K562 (cell line): ENCODE measurements around the gene GRIA1. TPM values are rescaled to one million over a fixed set of nuclear protein-coding genes. Genes with fewer than 3 reads are reported as not detected.

Experiments used
- CHCHD3 ChIP-seq: fragments of 250-450 bp; sonication (Bioruptor Pico); IDR thresholded peaks from 2 replicates; pipeline ENCODE4 v2.1.2; 2022; ENCODE audit warnings: mild to moderate bottlenecking
- E2F4 ChIP-seq: sonication (generic); formaldehyde crosslinking; IDR thresholded peaks from 2 replicates; pipeline ENCODE4 v1.8.0; 2022; ENCODE audit warnings: mild to moderate bottlenecking, low read depth, missing genetic modification reagents
- ETV1 ChIP-seq: fragments of 450-650 bp; conservative IDR thresholded peaks from 2 replicates; pipeline ENCODE4 v1.6.1; 2016; ENCODE audit warnings: missing genetic modification characterization, control low read depth, low read depth, missing compliant biosample characterization
- FOXM1 ChIP-seq, 2 experiments: fragments of 450-650 bp in 1 of 2; sonication (generic) in 1 of 2; formaldehyde crosslinking in 1 of 2; IDR thresholded peaks; 2 replicates each; pipeline versions ENCODE4 v1.6.1 to v1.9.0; 2017 to 2022; ENCODE audit warnings: low read depth in 2 of 2, mild to moderate bottlenecking in 2 of 2, missing genetic modification reagents in 1 of 2, moderate library complexity in 1 of 2
- HSF4 ChIP-seq: fragments of 250-450 bp; sonication (Bioruptor Pico); IDR thresholded peaks from 2 replicates; pipeline ENCODE4 v2.1.2; 2022; ENCODE audit warnings: mild to moderate bottlenecking, moderate library complexity, borderline replicate concordance
- JUN ChIP-seq, 2 experiments: sonication (generic) in 1 of 2; formaldehyde crosslinking in 1 of 2; IDR thresholded peaks; 2 replicates each; pipeline versions ENCODE4 v1.6.1 to v1.8.0; 2012 to 2022; ENCODE audit warnings: borderline replicate concordance in 2 of 2, mild to moderate bottlenecking in 2 of 2, improper control_type of control experiment in 1 of 2, low read depth in 1 of 2, low read length in 1 of 2, missing genetic modification reagents in 1 of 2
- MTA1 ChIP-seq: fragments of 450-650 bp; IDR thresholded peaks from 2 replicates; pipeline ENCODE4 v1.6.1; 2017; ENCODE audit warnings: borderline replicate concordance
- NCOA1 ChIP-seq: fragments of 450-650 bp; IDR thresholded peaks from 2 replicates; pipeline ENCODE4 v1.6.1; 2016; ENCODE audit warnings: low read depth
- NEUROD1 ChIP-seq: fragments of 150-350 bp; IDR thresholded peaks from 2 replicates; pipeline ENCODE4 v1.6.1; 2014; ENCODE audit warnings: borderline replicate concordance, low read length, low read depth; ENCODE audit not compliant: partially characterized antibody
- NR2C2 ChIP-seq, 2 experiments: fragments of 200-800 bp in 1 of 2; sonication (Bioruptor generic) in 1 of 2; sonication (generic) in 1 of 2; formaldehyde crosslinking in 1 of 2; IDR thresholded peaks; 2 replicates each; pipeline versions ENCODE4 v1.6.1 to v1.8.0; 2016 to 2022; ENCODE audit warnings: mild to moderate bottlenecking in 1 of 2, missing compliant biosample characterization in 1 of 2, missing genetic modification characterization in 1 of 2, missing genetic modification reagents in 1 of 2
- STAT5A ChIP-seq: IDR thresholded peaks from 2 replicates; pipeline ENCODE4 v1.6.1; 2012; ENCODE audit warnings: low read length, inconsistent platforms, borderline replicate concordance
- TBL1XR1 ChIP-seq, 2 experiments: IDR thresholded peaks; 2 replicates each; pipeline ENCODE4 v1.6.1; 2012; ENCODE audit warnings: improper control_type of control experiment in 2 of 2, low read length in 2 of 2, mild to moderate bottlenecking in 1 of 2
- TEAD4 ChIP-seq, 2 experiments: sonication (generic) in 1 of 2; formaldehyde crosslinking in 1 of 2; IDR thresholded peaks; 2 replicates each; pipeline versions ENCODE4 v1.6.1 to v1.8.0; 2012 to 2022; ENCODE audit warnings: borderline replicate concordance in 1 of 2, inconsistent platforms in 1 of 2, low read length in 1 of 2, mild to moderate bottlenecking in 1 of 2, missing genetic modification reagents in 1 of 2
- XRCC3 ChIP-seq: fragments of 450-650 bp; IDR thresholded peaks from 2 replicates; pipeline ENCODE4 v1.6.1; 2017; ENCODE audit warnings: mild to moderate bottlenecking, moderate library complexity
- ZBTB26 ChIP-seq: fragments of 450-650 bp; formaldehyde crosslinking; IDR thresholded peaks from 2 replicates; pipeline ENCODE4 v1.4.0; 2022; ENCODE audit warnings: missing genetic modification characterization
- polyA plus RNA-seq, 8 experiments: library from polyadenylated mRNA; depleted of rRNA in 4 of 8; stranded (reverse) in 5 of 8; unstranded in 3 of 8; fragments of >200 nt; fragmentation: Nextera tagmentation in 2 of 8; fragmentation: Illumina TruSeq in 1 of 8; extraction: Ambion mirVana in 2 of 8; extraction: Trizol in 1 of 8; gene quantifications; 2 replicates each; pipeline versions ENCODE4 v1.2.1 to v1.2.3, GENCODE V29; 2011 to 2014; ENCODE audit warnings: inconsistent platforms in 1 of 8, missing spikeins in 1 of 8
- total RNA-seq, 7 experiments: library from RNA; depleted of rRNA in 6 of 7; stranded (reverse); fragments of >200 nt in 6 of 7; fragmentation: Illumina TruSeq in 2 of 7; extraction: Trizol in 2 of 7; gene quantifications; 2 replicates each; pipeline versions ENCODE4 v1.2.1 to v1.2.3, GENCODE V29; 2011 to 2021; ENCODE audit warnings: low replicate concordance in 1 of 7
- TF ChIP-seq, protein P1 (sequence below): fragments of 450-650 bp; formaldehyde crosslinking; IDR thresholded peaks from 2 replicates; pipeline ENCODE4 v1.4.0; 2020; ENCODE audit warnings: mild to moderate bottlenecking, moderate library complexity
- TF ChIP-seq, protein P2 (sequence below): fragments of 250-450 bp; sonication (Bioruptor Pico); IDR thresholded peaks from 2 replicates; pipeline ENCODE4 v1.8.0; 2021; ENCODE audit warnings: borderline replicate concordance, mild to moderate bottlenecking, moderate library complexity; ENCODE audit not compliant: poor library complexity, severe bottlenecking
- TF ChIP-seq, protein P3 (sequence below): fragments of 250-450 bp; sonication (Bioruptor Pico); IDR thresholded peaks from 2 replicates; pipeline ENCODE4 v1.5.0; 2021; ENCODE audit warnings: mild to moderate bottlenecking, moderate library complexity

Gene GRIA1
- total and polyA plus RNA-seq, 9 of the 15 experiments (the other 6 are each of a cell fraction or from before 2014, with no cell fraction given), result not detected

- TF ChIP-seq XRCC3, result no peak
- no peak for TF ChIP-seq CHCHD3 (CRISPR knock-in tag)
- TF ChIP-seq FOXM1 (IDR thresholded peaks at IDR 0.05; ENCODE audit: low read depth), result peak; percentile 40; the same call in 1 of the 2 replicates
- no peak for TF ChIP-seq FOXM1 (CRISPR knock-in tag; IDR thresholded peaks at IDR 0.05; ENCODE audit: low read depth)
- no peak for TF ChIP-seq TBL1XR1 (IDR thresholded peaks at IDR 0.05; ENCODE audit: low read length in 2 of 2)
- peak; percentile 49; the same call in 1 of the 2 replicates for TF ChIP-seq NCOA1
- TF ChIP-seq, protein P1, sequence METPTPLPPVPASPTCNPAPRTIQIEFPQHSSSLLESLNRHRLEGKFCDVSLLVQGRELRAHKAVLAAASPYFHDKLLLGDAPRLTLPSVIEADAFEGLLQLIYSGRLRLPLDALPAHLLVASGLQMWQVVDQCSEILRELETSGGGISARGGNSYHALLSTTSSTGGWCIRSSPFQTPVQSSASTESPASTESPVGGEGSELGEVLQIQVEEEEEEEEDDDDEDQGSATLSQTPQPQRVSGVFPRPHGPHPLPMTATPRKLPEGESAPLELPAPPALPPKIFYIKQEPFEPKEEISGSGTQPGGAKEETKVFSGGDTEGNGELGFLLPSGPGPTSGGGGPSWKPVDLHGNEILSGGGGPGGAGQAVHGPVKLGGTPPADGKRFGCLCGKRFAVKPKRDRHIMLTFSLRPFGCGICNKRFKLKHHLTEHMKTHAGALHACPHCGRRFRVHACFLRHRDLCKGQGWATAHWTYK (CRISPR knock-in tag), result no peak
- peak; percentile 56 for TF ChIP-seq NEUROD1
- TF ChIP-seq NR2C2 (CRISPR knock-in tag; IDR thresholded peaks at IDR 0.05), result no peak
- TF ChIP-seq NR2C2 (tag; IDR thresholded peaks at IDR 0.05), result no peak
- TF ChIP-seq, protein P2, sequence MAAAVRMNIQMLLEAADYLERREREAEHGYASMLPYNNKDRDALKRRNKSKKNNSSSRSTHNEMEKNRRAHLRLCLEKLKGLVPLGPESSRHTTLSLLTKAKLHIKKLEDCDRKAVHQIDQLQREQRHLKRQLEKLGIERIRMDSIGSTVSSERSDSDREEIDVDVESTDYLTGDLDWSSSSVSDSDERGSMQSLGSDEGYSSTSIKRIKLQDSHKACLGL, result no peak
- peak; percentile 73 for TF ChIP-seq STAT5A
- TF ChIP-seq ZBTB26, result no peak
- TF ChIP-seq MTA1, result peak; percentile 64
- TF ChIP-seq TEAD4 (IDR thresholded peaks at IDR 0.05; ENCODE audit: low read length), result peak; percentile 95
- TF ChIP-seq TEAD4 (CRISPR knock-in tag; IDR thresholded peaks at IDR 0.05; ENCODE audit: borderline replicate concordance), result no peak
- TF ChIP-seq HSF4, result no peak
- peak; percentile 79 for TF ChIP-seq ETV1 (tag)
- 0 out of 2 replicates have a peak, but pooled peaks have one; percentile 22 for TF ChIP-seq JUN (IDR thresholded peaks at IDR 0.05; ENCODE audit: borderline replicate concordance, low read depth, low read length)
- TF ChIP-seq JUN (CRISPR knock-in tag; IDR thresholded peaks at IDR 0.05; ENCODE audit: borderline replicate concordance), result no peak
- TF ChIP-seq, protein P3, sequence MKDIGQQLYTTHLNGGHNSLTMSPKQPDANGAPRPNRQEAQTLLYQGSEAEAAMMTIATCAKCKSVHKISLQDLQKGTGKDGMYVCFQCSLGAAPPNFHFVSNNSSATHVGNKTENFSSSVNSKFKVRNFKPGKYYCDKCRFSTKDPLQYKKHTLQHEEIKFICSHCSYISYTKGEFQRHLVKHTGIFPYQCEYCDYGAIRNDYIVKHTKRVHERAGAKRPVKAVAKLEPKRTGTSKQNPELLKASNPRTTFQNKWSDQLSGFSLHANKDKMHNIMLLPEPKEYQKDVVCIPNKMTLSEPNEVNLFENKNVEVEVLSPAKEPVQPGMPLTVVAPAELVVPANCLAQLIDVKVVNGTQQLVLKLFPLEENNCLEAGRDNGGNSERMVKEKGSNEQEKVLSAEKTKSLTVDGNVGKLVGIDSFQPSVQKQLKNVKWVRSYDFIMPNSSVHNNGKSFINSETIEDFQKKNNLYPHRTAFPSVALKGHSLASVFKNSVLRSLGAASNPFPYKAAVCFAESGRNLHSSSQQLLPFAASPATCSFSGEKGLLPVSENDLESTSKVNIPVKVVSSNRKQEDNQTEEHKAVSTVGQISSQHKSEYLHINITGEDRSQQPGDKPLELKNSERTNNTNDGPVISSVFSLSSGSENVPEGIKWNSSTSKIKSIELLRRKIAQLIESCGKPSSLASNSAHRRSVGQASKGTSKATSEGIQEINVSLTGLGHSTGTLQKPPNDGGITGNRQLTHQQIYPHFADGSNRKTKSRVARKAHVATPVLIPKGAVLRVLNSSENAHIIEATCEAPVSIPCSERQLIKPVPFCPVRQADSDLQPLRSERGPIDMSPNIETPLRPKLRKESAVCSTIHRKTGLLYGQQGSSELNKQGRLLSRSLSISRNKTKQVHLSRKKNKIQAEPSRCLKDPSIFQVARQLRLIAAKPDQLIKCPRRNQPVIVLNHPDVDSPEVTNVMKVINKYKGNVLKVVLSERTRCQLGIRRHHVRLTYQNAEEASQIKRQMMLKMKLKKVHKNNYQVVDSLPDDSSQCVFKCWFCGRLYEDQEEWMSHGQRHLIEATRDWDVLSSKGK, result no peak
- no peak for TF ChIP-seq E2F4 (CRISPR knock-in tag)
Observed at GRCh38 chr5:153742060-153742459, 251.6 kb downstream of the GRIA1 start (continued).
